ENCODE measurements around the gene GSC2. TPM values are rescaled to one million over a fixed set of nuclear protein-coding genes. Genes with fewer than 3 reads are reported as not detected.

The GSC2 gene
- total and polyA plus RNA-seq, 9 of the 15 experiments (the other 6 are each of a cell fraction or from before 2014, with no cell fraction given): not detected

GRCh38 chr22:19128946-19129727 lies 21.0 kb downstream of the GSC2 start (continued):
- TF ChIP-seq OTX1 (CRISPR knock-in tag; IDR thresholded peaks at IDR 0.05) (no peak), FOXK2 (conservative IDR thresholded peaks at IDR 0.05 in 1 of 2, IDR thresholded peaks at IDR 0.05 in 1 of 2; ENCODE audit: low read depth in 2 of 2) (no peak), FOXP4 (CRISPR knock-in tag; IDR thresholded peaks at IDR 0.05; ENCODE audit: borderline replicate concordance) (no peak), BRCA1 (IDR thresholded peaks at IDR 0.05) (no peak), BRCA1 (CRISPR knock-in tag; IDR thresholded peaks at IDR 0.05) (no peak), IRF2 (CRISPR knock-in tag; IDR thresholded peaks at IDR 0.05) (no peak), ZNF766 (CRISPR knock-in tag; conservative IDR thresholded peaks at IDR 0.05) (no peak), DNMT1 (IDR thresholded peaks at IDR 0.05) (no peak), MECOM (CRISPR knock-in tag; IDR thresholded peaks at IDR 0.05) (no peak), TRIM25 (IDR thresholded peaks at IDR 0.05; ENCODE audit: borderline replicate concordance) (no peak), ARID3A (IDR thresholded peaks at IDR 0.05; ENCODE audit: borderline replicate concordance, low read depth, low read length) (no peak), TEAD4 (IDR thresholded peaks at IDR 0.05; ENCODE audit: low read length) (no peak), TEAD4 (CRISPR knock-in tag; IDR thresholded peaks at IDR 0.05; ENCODE audit: borderline replicate concordance) (no peak), CTCFL (IDR thresholded peaks at IDR 0.05; ENCODE audit: borderline replicate concordance, insufficient read depth, low read depth, low read length, poor library complexity, severe bottlenecking) (no peak), AFF1 (IDR thresholded peaks at IDR 0.05; ENCODE audit: low read depth in 1 of 2, partially characterized antibody in 2 of 2) (no peak)

Data from K562 (cell line).